Heart left ventricle (tissue), 13 donors: ENCODE data around the gene ABI1.

Source experiments
- CTCF ChIP-seq, 12 donors: fragments of 200-600 bp; sonication (generic) in 4 of 12; IDR thresholded peaks; one replicate each; pipeline versions ENCODE4 v1.5.0 to v1.8.0; 2018 to 2022; ENCODE audit warnings: antibody characterized with exemption in 12 of 12, mild to moderate bottlenecking in 5 of 12
- POLR2A ChIP-seq, 2 donors: fragments of 450-650 bp; IDR thresholded peaks; one replicate each; pipeline ENCODE4 v1.6.1; 2017; ENCODE audit warnings: antibody characterized with exemption in 2 of 2, mild to moderate bottlenecking in 2 of 2, moderate library complexity in 2 of 2
- donor health status: ischemic (EF 13 %, LVEDD 7.1; RV severe dilation, severe dysfunction).
- donor health status: DM: no; HTN: yes; CAD: no.
- donor health status: DM: no; HTN: no; CAD: no.
- donor health status: ischemic (EF 25% LVEDD 6.9; RV normal size, moderate dysfunction).
- donor health status: ischemic (EF 25% LVEDD 5.7; RV mildly dilated, moderate dysfunction).
- donor health status: ischemic (EF 35%, LVEDD 5.7; RV mildly dilated, moderate dysfunction).
- donor health status: nonischemic (EF 11% LVEDD 7.7; RV severe dilation, severe dysfunction).
- donor health status: DM: yes; HTN: yes; CAD: no.
- donor health status: PGD.
- donor health status: ischemic (EF 29% LVEDD 5.4; RV normal size, mild dysfunction).
- donor health status: nonischemic (EF 23%, LVEDD 6.1; RV moderate dilation, normal function).

GRCh38 chr10:26741368-26741767 lies 119.4 kb downstream of the ABI1 start:
- TF ChIP-seq CTCF (IDR thresholded peaks at IDR 0.05), result no peak
- no peak for TF ChIP-seq POLR2A (IDR thresholded peaks at IDR 0.05)
